HepG2 (cell line): Measurements from ENCODE around the gene CDC34. TPM values are rescaled to one million over a fixed set of nuclear protein-coding genes. Genes with fewer than 3 reads are reported as not detected.

ENCODE experiments used
- ATF6 ChIP-seq: sonication (generic); formaldehyde crosslinking; conservative IDR thresholded peaks from 2 replicates; pipeline ENCODE4 v1.4.0; 2020; ENCODE audit warnings: missing genetic modification reagents
- CENPX ChIP-seq: sonication (generic); formaldehyde crosslinking; IDR thresholded peaks from 2 replicates; pipeline ENCODE4 v1.9.0; 2021; ENCODE audit warnings: mild to moderate bottlenecking, missing genetic modification reagents, moderate library complexity
- GATA4 ChIP-seq: sonication (generic); IDR thresholded peaks from 2 replicates; pipeline ENCODE4 v1.6.1; 2016; ENCODE audit warnings: antibody characterized with exemption, low read depth, borderline replicate concordance
- HOXA5 ChIP-seq: sonication (generic); formaldehyde crosslinking; IDR thresholded peaks from 2 replicates; pipeline ENCODE4 v1.4.0; 2020; ENCODE audit warnings: missing genetic modification reagents
- ISL2 ChIP-seq: sonication (generic); formaldehyde crosslinking; IDR thresholded peaks from 2 replicates; pipeline ENCODE4 v1.5.0; 2020; ENCODE audit warnings: missing genetic modification reagents
- MLX ChIP-seq: IDR thresholded peaks from 2 replicates; pipeline ENCODE4 v1.6.1; 2016
- NCOA5 ChIP-seq: sonication (generic); formaldehyde crosslinking; IDR thresholded peaks from 2 replicates; pipeline ENCODE4 v1.4.0; 2020; ENCODE audit warnings: missing genetic modification reagents
- NFYC ChIP-seq: IDR thresholded peaks from 2 replicates; pipeline ENCODE4 v1.6.1; 2016; ENCODE audit warnings: missing genetic modification reagents, missing compliant biosample characterization
- PCBP2 ChIP-seq: fragments of 200-400 bp; formaldehyde crosslinking; optimal IDR thresholded peaks from 2 replicates; pipeline ENCODE3; 2018; ENCODE audit warnings: low read length, low read depth; ENCODE audit not compliant: poor library complexity, severe bottlenecking
- RAD21 ChIP-seq: fragments of 450-650 bp; formaldehyde crosslinking; IDR thresholded peaks from 2 replicates; pipeline ENCODE4 v1.5.0; 2020; ENCODE audit warnings: mild to moderate bottlenecking
- TCF12 ChIP-seq, 2 experiments: fragments of 450-650 bp in 1 of 2; sonication (generic) in 1 of 2; formaldehyde crosslinking in 1 of 2; IDR thresholded peaks; 2 replicates each; pipeline versions ENCODE4 v1.6.1 to v1.8.0; 2017 to 2022; ENCODE audit warnings: antibody characterized with exemption in 1 of 2, mild to moderate bottlenecking in 1 of 2, missing genetic modification reagents in 1 of 2, moderate library complexity in 1 of 2
- YEATS4 ChIP-seq: sonication (generic); formaldehyde crosslinking; IDR thresholded peaks from 2 replicates; pipeline ENCODE4 v1.4.0; 2020; ENCODE audit warnings: missing genetic modification reagents, borderline replicate concordance
- ZBTB20 ChIP-seq: sonication (generic); formaldehyde crosslinking; IDR thresholded peaks from 2 replicates; pipeline ENCODE4 v1.8.1; 2023; ENCODE audit warnings: missing genetic modification reagents, low read depth, mild to moderate bottlenecking, borderline replicate concordance
- ZHX2 ChIP-seq, 2 experiments: sonication (generic) in 1 of 2; formaldehyde crosslinking in 1 of 2; IDR thresholded peaks; 2 replicates each; pipeline versions ENCODE4 v1.6.1 to v1.9.0; 2014 to 2022; ENCODE audit warnings: antibody characterized with exemption in 1 of 2, borderline replicate concordance in 1 of 2, inconsistent platforms in 1 of 2, low read depth in 1 of 2, missing genetic modification reagents in 1 of 2
- ZNF260 ChIP-seq: sonication (generic); formaldehyde crosslinking; IDR thresholded peaks from 2 replicates; pipeline ENCODE4 v1.4.0; 2020; ENCODE audit warnings: missing genetic modification reagents, low read depth, mild to moderate bottlenecking, borderline replicate concordance
- ZNF598 ChIP-seq: sonication (generic); formaldehyde crosslinking; IDR thresholded peaks from 2 replicates; pipeline ENCODE4 v1.5.1; 2020; ENCODE audit warnings: mild to moderate bottlenecking, missing genetic modification reagents, borderline replicate concordance
- ZNF724P ChIP-seq: sonication (generic); formaldehyde crosslinking; IDR thresholded peaks from 2 replicates; pipeline ENCODE4 v1.8.0; 2022; ENCODE audit warnings: missing genetic modification reagents, borderline replicate concordance
- ZNF878 ChIP-seq: sonication (generic); formaldehyde crosslinking; IDR thresholded peaks from 2 replicates; pipeline ENCODE4 v1.8.1; 2023; ENCODE audit warnings: mild to moderate bottlenecking, missing genetic modification reagents, moderate library complexity
- ZSCAN9 ChIP-seq: IDR thresholded peaks from 2 replicates; pipeline ENCODE4 v1.6.1; 2016; ENCODE audit warnings: borderline replicate concordance
- polyA plus RNA-seq, 8 experiments: library from polyadenylated mRNA; depleted of rRNA in 3 of 8; stranded (reverse) in 7 of 8; unstranded in 1 of 8; fragments of >200 nt; fragmentation: Illumina TruSeq in 4 of 8; extraction: Trizol in 4 of 8; gene quantifications; 2 replicates each; pipeline versions ENCODE4 v1.2.1 to v1.2.3, GENCODE V29; 2011 to 2016; ENCODE audit warnings: low read depth in 4 of 8, missing spikeins in 1 of 8, mixed read lengths in 1 of 8; ENCODE audit not compliant: insufficient read depth in 1 of 8
- total RNA-seq, 5 experiments: library from RNA; depleted of rRNA; stranded (reverse); fragments of >200 nt; fragmentation: Illumina TruSeq; extraction: Trizol; gene quantifications; 2 replicates each; pipeline ENCODE4 v1.2.3, GENCODE V29; 2016; ENCODE audit warnings: low read depth in 1 of 5

CDC34 gene
- total and polyA plus RNA-seq, 2 of the 13 experiments (the other 11 are each of a cell fraction or from before 2014, with no cell fraction given): 138 to 150 TPM

GRCh38 chr19:584240-585001 lies 52.9 kb downstream of the CDC34 start (continued):
- TF ChIP-seq HOXA5: 0 out of 2 replicates have a peak, but pooled peaks have one; percentile 32
- TF ChIP-seq ZNF724P: peak; percentile 65; the same call in 1 of the 2 replicates
- no peak for TF ChIP-seq ZNF260 (CRISPR knock-in tag)
- TF ChIP-seq ZNF598 (CRISPR knock-in tag): peak; percentile 52; the same call in 1 of the 2 replicates
- TF ChIP-seq NCOA5 (CRISPR knock-in tag): peak; percentile 74
- 0 out of 2 replicates have a peak, but pooled peaks have one; percentile 28 for TF ChIP-seq ZSCAN9 (CRISPR knock-in tag)
- peak; percentile 39; the same call in 1 of the 2 replicates for TF ChIP-seq ISL2 (CRISPR knock-in tag)
- TF ChIP-seq TCF12 (IDR thresholded peaks at IDR 0.05): no peak
- TF ChIP-seq TCF12 (CRISPR knock-in tag; IDR thresholded peaks at IDR 0.05): 0 out of 2 replicates have a peak, but pooled peaks have one; percentile 53
- TF ChIP-seq ZHX2 (IDR thresholded peaks at IDR 0.05; ENCODE audit: low read depth): peak; percentile 51; the same call in 1 of the 2 replicates
- TF ChIP-seq ZHX2 (CRISPR knock-in tag; IDR thresholded peaks at IDR 0.05; ENCODE audit: borderline replicate concordance): no peak
- TF ChIP-seq CENPX (CRISPR knock-in tag): no peak
- peak; percentile 52; the same call in 1 of the 2 replicates for TF ChIP-seq YEATS4 (CRISPR knock-in tag)
- TF ChIP-seq NFYC (CRISPR knock-in tag): no peak
- peak; percentile 54; the same call in 1 of the 2 replicates for TF ChIP-seq ZNF878
- TF ChIP-seq PCBP2: no peak
- peak; percentile 87 for TF ChIP-seq RAD21 (CRISPR knock-in tag)
- no peak for TF ChIP-seq ATF6 (CRISPR knock-in tag)
- no peak for TF ChIP-seq GATA4
- TF ChIP-seq MLX (CRISPR knock-in tag): 0 out of 2 replicates have a peak, but pooled peaks have one; percentile 16
- TF ChIP-seq ZBTB20 (CRISPR knock-in tag): 0 out of 2 replicates have a peak, but pooled peaks have one; percentile 56
